ENCODE results near the gene LUC7L2.
"Not testable (repeated sequence)": the region's sequence is repeated elsewhere in the genome, so short reads cannot be mapped to it uniquely, and the experiment has no call there.

LUC7L2 gene

GRCh38 chr7:139446051-139446890, 86.6 kb downstream of the LUC7L2 start:
- DNase-seq (ENCODE audit: low read depth) = no peak

GRCh38 chr7:139450851-139451250, 91.2 kb downstream of the LUC7L2 start:
- no peak for DNase-seq (ENCODE audit: low read depth)

- no peak for DNase-seq (ENCODE audit: low read depth)
Measured at GRCh38 chr7:139451638-139452037, 91.9 kb downstream of the LUC7L2 start.

- DNase-seq (ENCODE audit: low read depth) = no peak
Measured at GRCh38 chr7:139452958-139453672, 93.4 kb downstream of the LUC7L2 start.

GRCh38 chr7:139453673-139454321, 94.1 kb downstream of the LUC7L2 start:
- DNase-seq (ENCODE audit: low read depth) = no peak

GRCh38 chr7:139455789-139456188, 96.1 kb downstream of the LUC7L2 start:
- no peak for DNase-seq (ENCODE audit: low read depth)

- no peak for DNase-seq (ENCODE audit: low read depth)
Measured at GRCh38 chr7:139456511-139456910, 96.8 kb downstream of the LUC7L2 start.

- no peak for DNase-seq (ENCODE audit: low read depth)
Measured at GRCh38 chr7:139457153-139457946, 97.7 kb downstream of the LUC7L2 start.

- not testable (repeated sequence) for DNase-seq (ENCODE audit: low read depth)
Measured at GRCh38 chr7:139463421-139463820, 103.7 kb downstream of the LUC7L2 start.

- DNase-seq (ENCODE audit: low read depth) = not testable (repeated sequence)
Measured at GRCh38 chr7:139464511-139464910, 104.8 kb downstream of the LUC7L2 start.

GRCh38 chr7:139465072-139465471, 105.4 kb downstream of the LUC7L2 start:
- DNase-seq (ENCODE audit: low read depth) = not testable (repeated sequence)

- not testable (repeated sequence) for DNase-seq (ENCODE audit: low read depth)
Measured at GRCh38 chr7:139467729-139468128, 108.0 kb downstream of the LUC7L2 start.

GRCh38 chr7:139468281-139468680, 108.6 kb downstream of the LUC7L2 start:
- not testable (repeated sequence) for DNase-seq (ENCODE audit: low read depth)

GRCh38 chr7:139471740-139472353, 112.2 kb downstream of the LUC7L2 start:
- no peak for DNase-seq (ENCODE audit: low read depth)
